ENCODE data around the gene MOB3A.

Gene MOB3A

DNA sequence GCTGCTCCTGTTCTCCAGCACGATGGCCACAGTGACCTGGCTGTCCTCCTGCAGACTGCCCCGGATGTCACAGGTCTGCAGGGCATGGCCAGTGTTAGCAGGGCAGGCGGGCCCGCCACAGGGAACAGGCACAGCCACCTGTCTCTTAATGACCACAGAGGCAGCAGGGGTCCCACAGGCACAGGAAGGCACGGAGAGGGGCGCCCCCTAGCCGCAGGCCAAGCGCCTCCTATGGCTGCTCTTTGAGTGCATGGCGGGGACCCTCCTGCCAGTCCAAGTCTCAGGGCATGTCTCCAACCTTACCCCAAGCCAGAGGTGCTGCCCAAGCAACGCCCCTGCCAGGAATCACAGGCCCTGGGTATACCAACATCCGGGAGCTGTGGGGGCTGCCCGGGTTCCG lies 14.7 kb upstream of the MOB3A start:
- H3K4me1 ChIP-seq (ENCODE audit: insufficient read depth, low read length) = no peaks in the 10 kb centered on the region
- H3K4me3 ChIP-seq (ENCODE audit: low read length) = no peak overlapping the region
- H3K36me3 ChIP-seq (ENCODE audit: insufficient read depth, low read length) = peaks cover 96% of the 10 kb centered on the region
- H2AFZ ChIP-seq (ENCODE audit: low read depth, low read length) = no peak overlapping the region
- H3K9me3 ChIP-seq (ENCODE audit: low read length) = no peaks in the 10 kb centered on the region
- H3K27me3 ChIP-seq (ENCODE audit: insufficient read depth, low read length) = no peaks in the 10 kb centered on the region

GRCh38 chr19:2109046-2109864 lies 13.1 kb upstream of the MOB3A start:
- Histone ChIP-seq H3K9me3 (ENCODE audit: low read length) (no peaks in the 10 kb centered on the region), H3K36me3 (ENCODE audit: insufficient read depth, low read length) (peaks cover 92% of the 10 kb centered on the region), H3K4me3 (ENCODE audit: low read length) (no peak overlapping the region), H3K27me3 (ENCODE audit: insufficient read depth, low read length) (no peaks in the 10 kb centered on the region), H3K4me1 (ENCODE audit: insufficient read depth, low read length) (no peaks in the 10 kb centered on the region), H2AFZ (ENCODE audit: low read depth, low read length) (no peak overlapping the region)

- H3K4me1 ChIP-seq (ENCODE audit: insufficient read depth, low read length) = no peaks in the 10 kb centered on the region
- no peak overlapping the region for H2AFZ ChIP-seq (ENCODE audit: low read depth, low read length)
- H3K27me3 ChIP-seq (ENCODE audit: insufficient read depth, low read length) = no peaks in the 10 kb centered on the region
- no peak overlapping the region for H3K4me3 ChIP-seq (ENCODE audit: low read length)
- H3K36me3 ChIP-seq (ENCODE audit: insufficient read depth, low read length) = peaks cover 92% of the 10 kb centered on the region
- no peaks in the 10 kb centered on the region for H3K9me3 ChIP-seq (ENCODE audit: low read length)
These were observed 12.3 kb upstream of the MOB3A start for GRCh38 chr19:2108251-2109016.

DNA sequence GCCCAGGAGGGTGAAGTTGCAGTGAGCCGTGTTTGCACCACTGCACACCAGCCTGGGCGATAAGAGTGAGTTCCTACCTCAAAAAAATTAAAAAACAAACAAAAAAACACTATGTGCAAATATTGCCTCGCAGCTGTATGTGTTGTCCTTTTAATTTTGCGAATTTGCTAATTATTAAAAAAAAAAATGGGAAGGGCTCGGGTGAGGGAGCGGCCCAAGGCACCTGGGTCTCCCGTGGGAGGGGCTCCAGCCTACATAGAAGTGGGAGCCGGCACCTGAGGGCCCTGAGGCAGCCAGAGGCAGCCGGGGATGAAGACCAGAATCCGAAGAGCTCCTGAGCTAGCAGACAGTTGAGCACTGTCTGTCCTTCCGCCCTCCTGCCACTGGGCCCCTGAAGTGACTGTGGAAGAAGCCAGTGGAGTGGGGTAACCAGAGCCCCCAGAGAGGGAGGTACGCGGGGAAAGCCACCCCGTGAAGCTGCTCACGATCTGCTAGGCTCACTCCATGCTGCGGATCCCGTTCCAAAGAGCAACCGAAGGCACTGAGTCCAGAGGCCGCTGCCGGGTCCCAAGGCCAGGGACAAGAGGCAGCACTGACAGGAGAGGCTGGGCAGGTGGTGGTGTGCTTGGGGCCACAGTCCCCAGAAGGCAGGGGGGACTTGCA lies 7.0 kb upstream of the MOB3A start:
- Histone ChIP-seq H3K36me3 (ENCODE audit: insufficient read depth, low read length) (peaks cover 70% of the 10 kb centered on the region), H3K27me3 (ENCODE audit: insufficient read depth, low read length) (no peaks in the 10 kb centered on the region), H3K9me3 (ENCODE audit: low read length) (no peaks in the 10 kb centered on the region), H2AFZ (ENCODE audit: low read depth, low read length) (no peak overlapping the region), H3K4me3 (ENCODE audit: low read length) (no peak overlapping the region), H3K4me1 (ENCODE audit: insufficient read depth, low read length) (no peaks in the 10 kb centered on the region)

- Histone ChIP-seq H3K4me3 (ENCODE audit: low read length) (no peak overlapping the region), H3K9me3 (ENCODE audit: low read length) (no peaks in the 10 kb centered on the region), H3K4me1 (ENCODE audit: insufficient read depth, low read length) (peaks cover 7% of the 10 kb centered on the region), H3K36me3 (ENCODE audit: insufficient read depth, low read length) (peaks cover 58% of the 10 kb centered on the region), H2AFZ (ENCODE audit: low read depth, low read length) (no peak overlapping the region), H3K27me3 (ENCODE audit: insufficient read depth, low read length) (no peaks in the 10 kb centered on the region)
These were observed 5.5 kb upstream of the MOB3A start for GRCh38 chr19:2101417-2102335.

DNA sequence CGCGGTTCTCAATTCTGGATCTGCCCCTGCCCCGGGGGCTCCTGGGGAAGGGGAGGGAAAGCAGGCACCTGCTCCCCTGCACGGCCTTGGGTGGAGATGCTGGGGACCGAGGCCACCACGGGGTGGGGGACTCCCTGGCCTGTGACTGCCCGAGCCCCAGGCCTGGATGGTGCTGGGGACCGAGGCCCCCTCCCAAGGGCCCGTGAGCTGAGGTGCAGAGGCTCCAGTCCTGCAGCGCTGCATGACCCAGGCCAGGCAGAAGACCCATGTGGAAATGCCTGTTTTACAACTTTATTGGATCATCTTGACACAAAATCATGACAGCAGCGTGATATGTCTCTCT lies 4.6 kb upstream of the MOB3A start:
- Histone ChIP-seq H3K36me3 (ENCODE audit: insufficient read depth, low read length) (peaks cover 48% of the 10 kb centered on the region), H2AFZ (ENCODE audit: low read depth, low read length) (no peak overlapping the region), H3K4me3 (ENCODE audit: low read length) (no peak overlapping the region), H3K9me3 (ENCODE audit: low read length) (no peaks in the 10 kb centered on the region), H3K27me3 (ENCODE audit: insufficient read depth, low read length) (no peaks in the 10 kb centered on the region), H3K4me1 (ENCODE audit: insufficient read depth, low read length) (peaks cover 7% of the 10 kb centered on the region)

DNA sequence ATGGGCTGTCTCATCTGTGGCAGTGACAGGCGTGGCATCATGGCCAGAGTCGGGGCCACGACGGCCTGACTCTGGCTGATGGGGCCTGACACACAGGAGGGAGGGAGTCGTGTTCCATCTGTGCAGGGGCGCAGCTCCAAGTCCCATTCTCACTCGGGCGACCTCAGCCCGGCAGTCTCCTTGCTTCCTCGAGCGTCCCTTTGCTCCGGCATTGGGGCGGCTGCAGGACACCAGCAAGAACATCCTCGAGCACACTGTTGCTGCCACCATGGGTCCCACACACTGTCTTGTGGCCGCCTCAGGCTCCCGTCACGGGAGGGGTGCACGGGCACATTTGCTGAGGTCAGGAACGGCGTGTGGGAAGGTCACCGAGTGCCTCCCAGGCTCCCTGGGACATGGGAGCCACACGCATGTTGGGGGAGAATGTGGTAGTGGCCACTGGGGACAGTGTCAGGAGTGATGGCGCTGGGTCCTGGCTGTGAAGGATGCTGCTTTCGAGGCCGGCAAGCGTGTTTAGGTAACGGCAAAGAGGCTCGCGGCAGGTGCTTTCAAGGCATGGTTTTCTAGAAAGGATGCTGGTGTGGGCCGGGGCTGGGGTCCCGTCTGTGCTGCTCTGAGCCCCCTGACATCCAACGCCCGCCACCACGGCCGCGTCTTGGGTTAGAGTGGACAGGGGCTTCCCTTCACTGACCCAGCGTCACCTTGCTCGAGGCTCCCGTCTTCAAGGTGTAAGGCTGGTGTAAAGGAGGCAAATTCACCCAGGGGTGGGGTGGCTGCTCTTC lies 4.0 kb upstream of the MOB3A start:
- no peaks in the 10 kb centered on the region for H3K27me3 ChIP-seq (ENCODE audit: insufficient read depth, low read length)
- peaks cover 42% of the 10 kb centered on the region for H3K36me3 ChIP-seq (ENCODE audit: insufficient read depth, low read length)
- H2AFZ ChIP-seq (ENCODE audit: low read depth, low read length) = no peak overlapping the region
- no peaks in the 10 kb centered on the region for H3K9me3 ChIP-seq (ENCODE audit: low read length)
- peaks cover 9% of the 10 kb centered on the region for H3K4me1 ChIP-seq (ENCODE audit: insufficient read depth, low read length)
- H3K4me3 ChIP-seq (ENCODE audit: low read length) = no peak overlapping the region

DNA sequence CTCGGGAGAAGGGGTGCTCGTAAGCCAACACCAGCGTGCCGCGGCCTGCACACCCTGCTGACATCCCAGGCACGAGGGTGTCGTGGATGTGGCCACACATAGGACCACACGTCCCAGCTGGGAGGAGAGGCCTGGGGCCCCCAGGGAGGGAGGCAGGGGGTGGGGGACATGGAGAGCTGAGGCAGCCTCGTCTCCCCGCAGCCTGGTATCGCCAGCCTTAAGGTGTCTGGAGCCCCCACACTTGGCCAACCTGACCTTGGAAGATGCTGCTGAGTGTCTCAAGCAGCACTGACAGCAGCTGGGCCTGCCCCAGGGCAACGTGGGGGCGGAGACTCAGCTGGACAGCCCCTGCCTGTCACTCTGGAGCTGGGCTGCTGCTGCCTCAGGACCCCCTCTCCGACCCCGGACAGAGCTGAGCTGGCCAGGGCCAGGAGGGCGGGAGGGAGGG lies 3.0 kb upstream of the MOB3A start:
- H3K36me3 ChIP-seq (ENCODE audit: insufficient read depth, low read length) = peaks cover 36% of the 10 kb centered on the region
- H3K4me1 ChIP-seq (ENCODE audit: insufficient read depth, low read length) = peaks cover 14% of the 10 kb centered on the region
- H3K27me3 ChIP-seq (ENCODE audit: insufficient read depth, low read length) = no peaks in the 10 kb centered on the region
- H3K9me3 ChIP-seq (ENCODE audit: low read length) = no peaks in the 10 kb centered on the region
- no peak overlapping the region for H2AFZ ChIP-seq (ENCODE audit: low read depth, low read length)
- no peak overlapping the region for H3K4me3 ChIP-seq (ENCODE audit: low read length)

GRCh38 chr19:2097886-2098327 lies 1.8 kb upstream of the MOB3A start:
- H3K27me3 ChIP-seq (ENCODE audit: insufficient read depth, low read length) = no peaks in the 10 kb centered on the region
- no peaks in the 10 kb centered on the region for H3K9me3 ChIP-seq (ENCODE audit: low read length)
- H2AFZ ChIP-seq (ENCODE audit: low read depth, low read length) = no peak overlapping the region
- H3K4me1 ChIP-seq (ENCODE audit: insufficient read depth, low read length) = peaks cover 14% of the 10 kb centered on the region
- no peak overlapping the region for H3K4me3 ChIP-seq (ENCODE audit: low read length)
- peaks cover 30% of the 10 kb centered on the region for H3K36me3 ChIP-seq (ENCODE audit: insufficient read depth, low read length)

DNA sequence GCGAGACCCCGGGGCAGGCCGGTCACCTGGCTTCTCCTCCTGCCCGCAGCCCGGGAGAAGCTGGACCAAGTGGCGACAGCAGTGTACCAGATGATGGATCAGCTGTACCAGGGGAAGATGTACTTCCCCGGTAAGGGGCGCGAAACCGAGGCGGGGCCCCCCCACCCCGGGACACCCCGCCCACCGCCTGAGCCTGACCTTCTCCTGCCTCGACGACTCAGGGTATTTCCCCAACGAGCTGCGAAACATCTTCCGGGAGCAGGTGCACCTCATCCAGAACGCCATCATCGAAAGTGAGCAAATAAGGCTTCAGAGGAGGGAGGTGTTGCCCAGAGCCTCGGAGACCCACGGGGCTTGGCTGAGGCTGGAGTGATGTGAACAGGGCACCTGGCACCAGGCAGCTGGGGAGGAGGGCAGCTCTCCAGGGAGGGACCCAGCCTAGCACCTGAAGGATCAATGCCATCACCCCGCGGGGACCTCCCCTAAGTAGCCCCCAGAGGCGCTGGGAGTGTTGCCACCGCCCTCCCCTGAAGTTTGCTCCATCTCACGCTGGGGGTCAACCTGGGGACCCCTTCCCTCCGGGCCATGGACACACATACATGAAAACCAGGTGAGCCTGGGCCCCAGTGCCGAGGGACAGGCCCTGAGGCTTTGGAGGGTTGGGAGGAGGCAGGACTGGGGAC lies 1.2 kb upstream of the MOB3A start:
- no peaks in the 10 kb centered on the region for H3K27me3 ChIP-seq (ENCODE audit: insufficient read depth, low read length)
- H3K4me3 ChIP-seq (ENCODE audit: low read length) = peak overlapping the region; percentile 47
- peaks cover 30% of the 10 kb centered on the region for H3K36me3 ChIP-seq (ENCODE audit: insufficient read depth, low read length)
- no peak overlapping the region for H2AFZ ChIP-seq (ENCODE audit: low read depth, low read length)
- H3K4me1 ChIP-seq (ENCODE audit: insufficient read depth, low read length) = peaks cover 14% of the 10 kb centered on the region
- H3K9me3 ChIP-seq (ENCODE audit: low read length) = no peaks in the 10 kb centered on the region

- no peaks in the 10 kb centered on the region for H3K27me3 ChIP-seq (ENCODE audit: insufficient read depth, low read length)
- peak within 1 kb of the TSS; percentile 59 for H2AFZ ChIP-seq (ENCODE audit: low read depth, low read length)
- H3K9me3 ChIP-seq (ENCODE audit: low read length) = no peaks in the 10 kb centered on the region
- H3K36me3 ChIP-seq (ENCODE audit: insufficient read depth, low read length) = peaks cover 28% of the 10 kb centered on the region
- H3K4me3 ChIP-seq (ENCODE audit: low read length) = peak within 1 kb of the TSS; percentile 69
- peaks cover 14% of the 10 kb centered on the region for H3K4me1 ChIP-seq (ENCODE audit: insufficient read depth, low read length)
These were observed 515 bp upstream of the MOB3A start, which contains the start of gene IZUMO4 for GRCh38 chr19:2096480-2097202. IZUMO4 (plus strand) TSS chr19:2096915; CDS start chr19:2096946, 31 bp downstream.

All from neuron (in vitro differentiated cells).